OCI-LY1 (cell line): ENCODE measurements around the gene KIF18A.

Source experiments
- CTCF ChIP-seq: fragments of 200-600 bp; sonication (generic), shearing (Covaris generic); IDR thresholded peaks from 2 replicates; pipeline ENCODE4 v1.5.1; 2017; ENCODE audit warnings: mild to moderate bottlenecking, antibody characterized with exemption, low read length, moderate library complexity, mixed read lengths
- EZH2 ChIP-seq: fragments of 200-600 bp; sonication (generic), shearing (Covaris generic); IDR thresholded peaks from 2 replicates; pipeline ENCODE4 v1.8.0; 2017; ENCODE audit warnings: borderline replicate concordance, mixed run types, mild to moderate bottlenecking, antibody characterized with exemption, low read length, moderate library complexity, mixed read lengths

GRCh38 chr11:28038775-28039174 lies 69.2 kb downstream of the KIF18A start:
- no peak for TF ChIP-seq EZH2
- no peak for TF ChIP-seq CTCF
